Liver (tissue), 3 donors: ENCODE results near the gene UBALD1.

Experiments used
- ATF3 ChIP-seq: IDR thresholded peaks from 2 replicates; pipeline ENCODE4 v1.6.1; 2016; ENCODE audit warnings: antibody characterized with exemption
- CTCF ChIP-seq: fragments of 150-350 bp; IDR thresholded peaks from 2 replicates; pipeline ENCODE4 v1.5.1; 2017; ENCODE audit warnings: improper control_type of control experiment, low read depth, low read length; ENCODE audit not compliant: missing input control
- EGR1 ChIP-seq, 2 donors: IDR thresholded peaks; 2 replicates each; pipeline ENCODE4 v1.6.1; 2016 to 2018; ENCODE audit warnings: antibody characterized with exemption in 2 of 2, low read depth in 2 of 2
- FOXA1 ChIP-seq: IDR thresholded peaks from 2 replicates; pipeline ENCODE4 v1.6.1; 2016; ENCODE audit warnings: antibody characterized with exemption
- HNF4G ChIP-seq: IDR thresholded peaks from 2 replicates; pipeline ENCODE4 v1.6.1; 2016; ENCODE audit warnings: antibody characterized with exemption
- JUND ChIP-seq, 2 donors: IDR thresholded peaks; 2 replicates each; pipeline ENCODE4 v1.6.1; 2016; ENCODE audit warnings: antibody characterized with exemption in 2 of 2
- MAX ChIP-seq: IDR thresholded peaks from 2 replicates; pipeline ENCODE4 v1.6.1; 2016; ENCODE audit warnings: antibody characterized with exemption
- RAD21 ChIP-seq, 2 donors: IDR thresholded peaks; 2 replicates each; pipeline ENCODE4 v1.6.1; 2016; ENCODE audit warnings: antibody characterized with exemption in 2 of 2, mild to moderate bottlenecking in 2 of 2
- REST ChIP-seq: IDR thresholded peaks from 2 replicates; pipeline ENCODE4 v1.6.1; 2016; ENCODE audit warnings: antibody characterized with exemption, mild to moderate bottlenecking
- RXRA ChIP-seq, 2 donors: IDR thresholded peaks; 2 replicates each; pipeline ENCODE4 v1.6.1; 2017 to 2018; ENCODE audit warnings: antibody characterized with exemption in 2 of 2, mild to moderate bottlenecking in 1 of 2
- SP1 ChIP-seq: IDR thresholded peaks from 2 replicates; pipeline ENCODE4 v1.6.1; 2018; ENCODE audit warnings: antibody characterized with exemption, mild to moderate bottlenecking
- TAF1 ChIP-seq: conservative IDR thresholded peaks from 2 replicates; pipeline ENCODE4 v1.6.1; 2016; ENCODE audit warnings: antibody characterized with exemption, mild to moderate bottlenecking
- YY1 ChIP-seq: IDR thresholded peaks from 2 replicates; pipeline ENCODE4 v1.6.1; 2016; ENCODE audit warnings: antibody characterized with exemption, mild to moderate bottlenecking
- ZBTB33 ChIP-seq: IDR thresholded peaks from 2 replicates; pipeline ENCODE4 v1.6.1; 2016; ENCODE audit warnings: antibody characterized with exemption
- donor health status: healthy.
- donor health status: healthy.

GRCh38 chr16:4604401-4604800 lies 10.3 kb downstream of the UBALD1 start:
- TF ChIP-seq CTCF (no peak), YY1 (no peak), MAX (no peak), JUND (IDR thresholded peaks at IDR 0.05) (no peak), ATF3 (no peak), TAF1 (no peak), EGR1 (IDR thresholded peaks at IDR 0.05; ENCODE audit: low read depth in 2 of 2) (no peak), FOXA1 (no peak), SP1 (no peak), RAD21 (IDR thresholded peaks at IDR 0.05) (no peak), RXRA (IDR thresholded peaks at IDR 0.05) (no peak), REST (no peak), HNF4G (no peak), ZBTB33 (no peak)
